ENCODE measurements around the gene ARCN1.
"Not testable (repeated sequence)": the region's sequence is repeated elsewhere in the genome, so short reads cannot be mapped to it uniquely, and the experiment has no call there.

ARCN1 gene

GRCh38 chr11:118544647-118545010 lies 27.6 kb upstream of the ARCN1 start:
- no peak for DNase-seq

- DNase-seq = no peak
These were observed 26.7 kb upstream of the ARCN1 start for GRCh38 chr11:118545533-118545932.

- no peak for DNase-seq
These were observed 25.1 kb upstream of the ARCN1 start for GRCh38 chr11:118547132-118547531.

GRCh38 chr11:118552341-118552740 lies 19.9 kb upstream of the ARCN1 start:
- DNase-seq = no peak

- no peak for DNase-seq
These were observed 11.4 kb upstream of the ARCN1 start for GRCh38 chr11:118560806-118561205.

GRCh38 chr11:118565051-118565450 lies 7.2 kb upstream of the ARCN1 start:
- DNase-seq = no peak

- DNase-seq = no peak
These were observed 2.5 kb upstream of the ARCN1 start for GRCh38 chr11:118569670-118570069.

GRCh38 chr11:118570787-118571186 lies 1.4 kb upstream of the ARCN1 start:
- no peak for DNase-seq

GRCh38 chr11:118571701-118572060 lies 528 bp upstream of the ARCN1 start:
- not testable (repeated sequence) for DNase-seq

- DNase-seq = no peak
These were observed 857 bp downstream of the ARCN1 start for GRCh38 chr11:118572981-118573550.

- no peak for DNase-seq
These were observed 2.4 kb downstream of the ARCN1 start for GRCh38 chr11:118574636-118575035.

- not testable (repeated sequence) for DNase-seq
These were observed 5.8 kb downstream of the ARCN1 start for GRCh38 chr11:118577995-118578394.

- no peak for DNase-seq
These were observed 8.8 kb downstream of the ARCN1 start for GRCh38 chr11:118581057-118581456.

GRCh38 chr11:118587952-118588351 lies 15.7 kb downstream of the ARCN1 start:
- no peak for DNase-seq

GRCh38 chr11:118592616-118593367 lies 20.6 kb downstream of the ARCN1 start:
- no peak for DNase-seq

- not testable (repeated sequence) for DNase-seq
These were observed 22.8 kb downstream of the ARCN1 start for GRCh38 chr11:118594984-118595383.

- no peak for DNase-seq
These were observed 24.3 kb downstream of the ARCN1 start for GRCh38 chr11:118596224-118597146.

GRCh38 chr11:118597556-118597955 lies 25.3 kb downstream of the ARCN1 start:
- no peak for DNase-seq

- no peak for DNase-seq
These were observed 30.1 kb downstream of the ARCN1 start for GRCh38 chr11:118602331-118602730.

- not testable (repeated sequence) for DNase-seq
These were observed 31.5 kb downstream of the ARCN1 start for GRCh38 chr11:118603709-118604108.

GRCh38 chr11:118604566-118604965 lies 32.4 kb downstream of the ARCN1 start:
- no peak for DNase-seq

GRCh38 chr11:118605116-118605867 lies 33.1 kb downstream of the ARCN1 start:
- no peak for DNase-seq
